SHP77 treated with DMSO at 0.1 percent for 48 hours (cell line): ENCODE measurements around the gene DZIP3.
A peak's percentile ranks its signal among the peaks of the same experiment; 100 is the strongest.

ENCODE experiments used
- DNase-seq: peaks from one replicate; lab custom pipeline; 2025; lab: John Stamatoyannopoulos, UW

The DZIP3 gene

GRCh38 chr3:108705045-108705444, 115.5 kb downstream of the DZIP3 start:
- no peak for DNase-seq

- DNase-seq, result no peak
Measured at GRCh38 chr3:108713009-108713516, 123.5 kb downstream of the DZIP3 start.

GRCh38 chr3:108713816-108714215, 124.3 kb downstream of the DZIP3 start:
- DNase-seq, result peak; percentile 56

- DNase-seq, result no peak
Measured at GRCh38 chr3:108718454-108718853, 128.9 kb downstream of the DZIP3 start.

- no peak for DNase-seq
Measured at GRCh38 chr3:108719178-108719806, 129.8 kb downstream of the DZIP3 start.

- no peak for DNase-seq
Measured at GRCh38 chr3:108722724-108723123, 133.2 kb downstream of the DZIP3 start.

GRCh38 chr3:108724101-108724500, 134.6 kb downstream of the DZIP3 start:
- no peak for DNase-seq

GRCh38 chr3:108728105-108728504, 138.6 kb downstream of the DZIP3 start:
- DNase-seq, result no peak

- DNase-seq, result no peak
Measured at GRCh38 chr3:108728934-108729333, 139.4 kb downstream of the DZIP3 start.

GRCh38 chr3:108736821-108737220, 147.3 kb downstream of the DZIP3 start:
- DNase-seq, result peak; percentile 37

- DNase-seq, result no peak
Measured at GRCh38 chr3:108742929-108743328, 153.4 kb downstream of the DZIP3 start.
